Heart left ventricle (tissue), 13 donors: ENCODE results near the gene RBP4.

Experiments
- CTCF ChIP-seq, 12 donors: fragments of 200-600 bp; sonication (generic) in 4 of 12; IDR thresholded peaks; one replicate each; pipeline versions ENCODE4 v1.5.0 to v1.8.0; 2018 to 2022; ENCODE audit warnings: antibody characterized with exemption in 12 of 12, mild to moderate bottlenecking in 5 of 12
- POLR2A ChIP-seq, 2 donors: fragments of 450-650 bp; IDR thresholded peaks; one replicate each; pipeline ENCODE4 v1.6.1; 2017; ENCODE audit warnings: antibody characterized with exemption in 2 of 2, mild to moderate bottlenecking in 2 of 2, moderate library complexity in 2 of 2
- donor health status: ischemic (EF 13 %, LVEDD 7.1; RV severe dilation, severe dysfunction).
- donor health status: DM: no; HTN: yes; CAD: no.
- donor health status: DM: no; HTN: no; CAD: no.
- donor health status: ischemic (EF 25% LVEDD 6.9; RV normal size, moderate dysfunction).
- donor health status: ischemic (EF 25% LVEDD 5.7; RV mildly dilated, moderate dysfunction).
- donor health status: ischemic (EF 35%, LVEDD 5.7; RV mildly dilated, moderate dysfunction).
- donor health status: nonischemic (EF 11% LVEDD 7.7; RV severe dilation, severe dysfunction).
- donor health status: DM: yes; HTN: yes; CAD: no.
- donor health status: PGD.
- donor health status: ischemic (EF 29% LVEDD 5.4; RV normal size, mild dysfunction).
- donor health status: nonischemic (EF 23%, LVEDD 6.1; RV moderate dilation, normal function).

GRCh38 chr10:93573051-93573909 is 27.8 kb downstream of the RBP4 start:
- TF ChIP-seq POLR2A (IDR thresholded peaks at IDR 0.05): no peak
- TF ChIP-seq CTCF (IDR thresholded peaks at IDR 0.05): no peak
